Body of pancreas (tissue), 4 donors: Measurements from ENCODE around the gene BABAM2. TPM values are rescaled to one million over a fixed set of nuclear protein-coding genes. Genes with fewer than 3 reads are reported as not detected.

Experiments used
- ATAC-seq: fragments of 150-250 bp; one replicate; pipeline ENCODE4 v1.9.1; 2016
- DNase-seq, 4 donors: peaks; one replicate each; pipeline ENCODE4 v3.0.0-alpha.2; 2019
- H3K27ac ChIP-seq, 4 donors: fragments of 200-600 bp; sonication (generic); 1 replicate in 3 of 4; 2 replicates in 1 of 4; pipeline versions ENCODE4 v1.5.1 to v1.6.1; 2016 to 2019; ENCODE audit warnings: mild to moderate bottlenecking in 1 of 4, mixed read lengths in 1 of 4, moderate library complexity in 1 of 4
- H3K27me3 ChIP-seq, 2 donors: fragments of 200-600 bp; sonication (generic); one replicate each; pipeline ENCODE4 v1.6.0; 2016; ENCODE audit warnings: mild to moderate bottlenecking in 1 of 2
- H3K36me3 ChIP-seq, 2 donors: fragments of 200-600 bp; sonication (generic); replicated peaks in 1 of 2; 2 replicates each; pipeline ENCODE4 v1.5.1; 2016; ENCODE audit warnings: low read depth in 2 of 2; ENCODE audit not compliant: insufficient read depth in 1 of 2
- H3K4me1 ChIP-seq: fragments of 200-600 bp; sonication (generic); one replicate; pipeline ENCODE4 v1.6.0; 2016
- H3K4me3 ChIP-seq, 2 donors: fragments of 200-600 bp; sonication (generic); 1 replicate in 1 of 2; 2 replicates in 1 of 2; pipeline ENCODE4 v1.5.1; 2016 to 2019
- H3K9me3 ChIP-seq, 3 donors: fragments of 200-600 bp; sonication (generic); 1 replicate in 2 of 3; 2 replicates in 1 of 3; pipeline ENCODE4 v1.5.1; 2016
- POLR2A ChIP-seq, 3 donors: fragments of 450-650 bp; IDR thresholded peaks; one replicate each; pipeline ENCODE4 v1.6.1; 2016; ENCODE audit warnings: antibody characterized with exemption in 3 of 3, mild to moderate bottlenecking in 2 of 3
- WGBS, 2 donors: methylation state at CpG; one replicate each; pipeline ENCODE4 v1.1.5; 2017; 5-methylcytosine and 5-hydroxymethylcytosine counted together
- intact Hi-C: fragments of 100-400 bp; cut with DNase I; formaldehyde crosslinking; loops from one replicate; pipeline ENCODE4 v1.15.1; 2023
- total RNA-seq, 2 donors: library from RNA; depleted of rRNA; stranded (reverse); fragments of >200 nt; gene quantifications; one replicate each; pipeline ENCODE4 v1.1.0, GENCODE V29; 2016
- TF ChIP-seq, protein P1 (sequence below), 7 experiments: fragments of 450-650 bp in 4 of 7; fragments of 200-600 bp in 3 of 7; sonication (generic) in 3 of 7; IDR thresholded peaks; one replicate each; pipeline ENCODE4 v1.5.1; 2016 to 2019; ENCODE audit warnings: antibody characterized with exemption in 7 of 7

The BABAM2 gene
- total RNA-seq, 2 donors from 2014 or later = 20.5 to 22.4 TPM

- H3K27ac ChIP-seq = no peak overlapping the region
- no peak for DNase-seq
Measured at GRCh38 chr2:28360718-28361293, 470.3 kb downstream of the BABAM2 start.

DNA sequence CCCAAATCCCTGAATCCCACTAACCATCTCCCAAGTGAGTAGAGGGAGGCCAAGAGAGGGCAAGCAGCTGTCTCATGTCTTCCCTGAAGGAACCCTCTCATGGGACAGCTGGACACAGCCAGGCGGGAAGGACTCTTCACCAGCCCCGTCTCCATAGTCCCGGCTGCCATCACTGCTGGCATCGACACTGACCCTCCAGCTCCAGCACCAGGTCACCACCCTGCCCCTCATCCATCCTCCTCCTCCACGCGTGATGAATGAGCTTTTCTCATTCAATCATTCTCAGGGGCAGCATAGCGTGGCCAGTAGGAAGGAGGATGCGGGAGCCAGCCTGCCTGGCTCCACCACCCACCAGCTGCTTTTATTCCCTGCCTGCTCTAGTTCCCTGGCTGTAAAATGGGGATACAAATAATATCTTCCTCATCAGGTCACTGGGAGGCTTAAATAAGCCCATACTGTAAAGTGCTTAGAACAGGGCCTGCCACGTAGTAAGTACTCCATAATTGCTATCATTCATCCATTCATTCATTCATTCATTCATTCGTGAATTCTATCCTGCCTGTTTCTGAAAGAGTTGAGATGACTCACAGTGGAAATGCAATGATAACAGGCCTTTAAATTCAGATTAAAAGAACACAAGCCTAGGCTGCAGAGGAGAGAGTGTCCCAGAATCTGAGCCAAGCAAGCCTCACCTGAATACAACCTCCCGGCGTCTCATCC is 471.6 kb downstream of the BABAM2 start:
- Histone ChIP-seq H3K4me3 (no peak overlapping the region), H3K9me3 (no peaks in the 10 kb centered on the region), H3K4me1 (no peaks in the 10 kb centered on the region), H3K27me3 (no peaks in the 10 kb centered on the region), H3K27ac (no peak overlapping the region), H3K36me3 (no peaks in the 10 kb centered on the region)
- DNase-seq = no peak
- TF ChIP-seq, protein P1, sequence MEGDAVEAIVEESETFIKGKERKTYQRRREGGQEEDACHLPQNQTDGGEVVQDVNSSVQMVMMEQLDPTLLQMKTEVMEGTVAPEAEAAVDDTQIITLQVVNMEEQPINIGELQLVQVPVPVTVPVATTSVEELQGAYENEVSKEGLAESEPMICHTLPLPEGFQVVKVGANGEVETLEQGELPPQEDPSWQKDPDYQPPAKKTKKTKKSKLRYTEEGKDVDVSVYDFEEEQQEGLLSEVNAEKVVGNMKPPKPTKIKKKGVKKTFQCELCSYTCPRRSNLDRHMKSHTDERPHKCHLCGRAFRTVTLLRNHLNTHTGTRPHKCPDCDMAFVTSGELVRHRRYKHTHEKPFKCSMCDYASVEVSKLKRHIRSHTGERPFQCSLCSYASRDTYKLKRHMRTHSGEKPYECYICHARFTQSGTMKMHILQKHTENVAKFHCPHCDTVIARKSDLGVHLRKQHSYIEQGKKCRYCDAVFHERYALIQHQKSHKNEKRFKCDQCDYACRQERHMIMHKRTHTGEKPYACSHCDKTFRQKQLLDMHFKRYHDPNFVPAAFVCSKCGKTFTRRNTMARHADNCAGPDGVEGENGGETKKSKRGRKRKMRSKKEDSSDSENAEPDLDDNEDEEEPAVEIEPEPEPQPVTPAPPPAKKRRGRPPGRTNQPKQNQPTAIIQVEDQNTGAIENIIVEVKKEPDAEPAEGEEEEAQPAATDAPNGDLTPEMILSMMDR (IDR thresholded peaks at IDR 0.05) = no peak
- TF ChIP-seq POLR2A (IDR thresholded peaks at IDR 0.05) = no peak
- intact Hi-C loops = no loop called here
- WGBS, 2 donors = 68 to 78% methylated on average over 12 of the region's 12 CpGs
- no peak for ATAC-seq

More at GRCh38 chr2:28360718-28361293, 470.3 kb downstream of the BABAM2 start:
- Histone ChIP-seq H3K4me3 (no peak overlapping the region), H3K4me1 (peaks cover 7% of the 10 kb centered on the region), H3K36me3 (no peaks in the 10 kb centered on the region), H3K9me3 (no peaks in the 10 kb centered on the region), H3K27me3 (no peaks in the 10 kb centered on the region)
- no peak for ATAC-seq
- intact Hi-C loops = no loop called here
- TF ChIP-seq, protein P1 (IDR thresholded peaks at IDR 0.05) = no peak
- TF ChIP-seq POLR2A (IDR thresholded peaks at IDR 0.05) = no peak
- 86 to 91% methylated on average over 11 to 12 of the region's 12 CpGs for WGBS, 2 donors

- WGBS, 2 donors = 91 to 98% methylated on average over 6 to 15 of the region's 15 CpGs
- Histone ChIP-seq H3K27me3 (no peaks in the 10 kb centered on the region), H3K4me1 (no peaks in the 10 kb centered on the region), H3K4me3 (no peak overlapping the region), H3K9me3 (no peaks in the 10 kb centered on the region), H3K36me3 (no peaks in the 10 kb centered on the region), H3K27ac (no peak overlapping the region)
- TF ChIP-seq, protein P1 (IDR thresholded peaks at IDR 0.05) = no peak
- no peak for TF ChIP-seq POLR2A (IDR thresholded peaks at IDR 0.05)
- ATAC-seq (no peak), DNase-seq (no peak)
- intact Hi-C loops = no loop called here
Measured at GRCh38 chr2:28362991-28363521, 472.5 kb downstream of the BABAM2 start.

GRCh38 chr2:28363686-28364280 is 473.3 kb downstream of the BABAM2 start:
- Histone ChIP-seq H3K27me3 (no peaks in the 10 kb centered on the region), H3K4me1 (no peaks in the 10 kb centered on the region), H3K4me3 (no peak overlapping the region), H3K36me3 (no peaks in the 10 kb centered on the region), H3K9me3 (no peaks in the 10 kb centered on the region), H3K27ac (no peak overlapping the region)
- DNase-seq (no peak), ATAC-seq (no peak)
- intact Hi-C loops = no loop called here
- no peak for TF ChIP-seq POLR2A (IDR thresholded peaks at IDR 0.05)
- TF ChIP-seq, protein P1 (IDR thresholded peaks at IDR 0.05) = no peak
- WGBS, 2 donors = 84 to 87% methylated on average over 11 of the region's 11 CpGs
